Lung (tissue), 12 donors: Measurements from ENCODE around the gene MTERF4. TPM values are rescaled to one million over a fixed set of nuclear protein-coding genes. Genes with fewer than 3 reads are reported as not detected.

Experiments used
- ATAC-seq: fragments of 200-7000 bp; cut with Tn5 transposase; one replicate; pipeline ENCODE4 v1.9.1; 2020; ENCODE audit warnings: moderate number of reproducible peaks; ENCODE audit not compliant: insufficient read depth, low FRiP score
- DNase-seq, 3 donors: peaks; one replicate each; pipeline ENCODE4 v3.0.0-alpha.2; 2013 to 2017
- H3K27ac ChIP-seq, 2 donors: one replicate each; pipeline ENCODE4 v1.5.1; 2013; ENCODE audit warnings: mild to moderate bottlenecking in 2 of 2, moderate library complexity in 2 of 2, control low read depth in 1 of 2, inconsistent platforms in 1 of 2, low read depth in 1 of 2, low read length in 1 of 2
- H3K27me3 ChIP-seq, 3 donors: one replicate each; pipeline ENCODE4 v1.5.1; 2013; ENCODE audit warnings: low read length in 2 of 3; ENCODE audit not compliant: control insufficient read depth in 3 of 3, insufficient read depth in 3 of 3
- H3K36me3 ChIP-seq, 4 donors: one replicate each; pipeline ENCODE4 v1.5.1; 2013; ENCODE audit warnings: low read length in 4 of 4, mild to moderate bottlenecking in 1 of 4, moderate library complexity in 1 of 4; ENCODE audit not compliant: control insufficient read depth in 4 of 4, insufficient read depth in 4 of 4
- H3K4me1 ChIP-seq, 5 donors: one replicate each; pipeline ENCODE4 v1.5.1; 2013; ENCODE audit warnings: low read length in 5 of 5, mild to moderate bottlenecking in 2 of 5, moderate library complexity in 1 of 5; ENCODE audit not compliant: control insufficient read depth in 5 of 5, insufficient read depth in 5 of 5
- H3K4me3 ChIP-seq: one replicate; pipeline ENCODE4 v1.5.1; 2013; ENCODE audit warnings: mild to moderate bottlenecking, control low read depth, moderate library complexity
- H3K9ac ChIP-seq, 2 donors: one replicate each; pipeline ENCODE4 v1.5.1; 2013; ENCODE audit warnings: low read length in 2 of 2, control low read depth in 1 of 2; ENCODE audit not compliant: insufficient read depth in 1 of 2
- H3K9me3 ChIP-seq, 4 donors: one replicate each; pipeline ENCODE4 v1.5.1; 2013; ENCODE audit warnings: low read length in 3 of 4, mild to moderate bottlenecking in 1 of 4, moderate library complexity in 1 of 4; ENCODE audit not compliant: control insufficient read depth in 4 of 4, insufficient read depth in 3 of 4
- WGBS, 2 donors: extraction: QIAGEN DNeasy Blood & Tissue Kit; methylation state at CpG; one replicate each; pipeline ENCODE4 v1.1.7; 2013; 5-methylcytosine and 5-hydroxymethylcytosine counted together
- polyA plus RNA-seq, 2 donors: library from polyadenylated mRNA; stranded (reverse); fragments of 200-250 nt; gene quantifications; one replicate each; pipeline ENCODE4 v1.2.1, GENCODE V29; 2013
- total RNA-seq, 2 donors: library from RNA; depleted of rRNA in 1 of 2; stranded (reverse); fragments of >200 nt in 1 of 2; gene quantifications; one replicate each; pipeline ENCODE4 v1.2.1, GENCODE V29; 2014 to 2021
- TF ChIP-seq, protein P1 (sequence below): IDR thresholded peaks from 2 replicates; pipeline ENCODE4 v1.5.1; 2012; ENCODE audit warnings: mild to moderate bottlenecking; ENCODE audit errors: control extremely low read depth, extremely low read depth
- donor health status: control.
- donor health status: control.
- donor health status: Bipolar disorder and iron deficiency.
- donor health status: healthy.
- donor health status: DM: yes; HTN: yes; CAD: no.

Gene MTERF4
- total and polyA plus RNA-seq, 4 donors: 23.5 to 50.1 (median 27.5) TPM

DNA sequence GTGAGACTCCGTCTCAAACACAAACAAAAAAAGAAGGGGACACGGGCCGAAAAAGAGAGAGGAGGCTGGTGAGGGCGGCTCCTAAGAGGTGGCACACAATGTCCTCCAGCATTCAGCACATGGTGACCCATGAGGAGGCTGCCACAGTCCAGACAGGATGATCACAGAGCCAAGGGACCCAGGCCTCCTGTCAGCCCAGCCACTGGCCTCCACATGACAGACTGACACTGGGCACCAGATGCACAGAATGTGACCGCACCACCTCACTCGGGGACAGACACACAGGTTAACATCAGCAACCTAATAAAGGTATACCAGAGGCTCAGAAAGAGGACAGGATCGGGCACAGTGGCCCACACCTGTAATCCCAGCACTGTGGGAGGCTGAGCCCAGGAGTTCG is 26.2 kb upstream of the MTERF4 start:
- no peak overlapping the region for H3K4me3 ChIP-seq
- no peaks in the 10 kb centered on the region for H3K27me3 ChIP-seq
- DNase-seq: no peak
- H3K9me3 ChIP-seq: peaks cover 0 to 2% (median 0%) of the 10 kb centered on the region in 4 donors
- H3K9ac ChIP-seq: no peak overlapping the region
- peaks cover 0 to 5% (median 2%) of the 10 kb centered on the region in 4 donors for H3K36me3 ChIP-seq
- no peak overlapping the region for H3K27ac ChIP-seq
- ATAC-seq: no peak
- WGBS, 2 donors: 94 to 95% methylated on average over 8 of the region's 8 CpGs
- H3K4me1 ChIP-seq: no peaks in the 10 kb centered on the region
- TF ChIP-seq, protein P1, sequence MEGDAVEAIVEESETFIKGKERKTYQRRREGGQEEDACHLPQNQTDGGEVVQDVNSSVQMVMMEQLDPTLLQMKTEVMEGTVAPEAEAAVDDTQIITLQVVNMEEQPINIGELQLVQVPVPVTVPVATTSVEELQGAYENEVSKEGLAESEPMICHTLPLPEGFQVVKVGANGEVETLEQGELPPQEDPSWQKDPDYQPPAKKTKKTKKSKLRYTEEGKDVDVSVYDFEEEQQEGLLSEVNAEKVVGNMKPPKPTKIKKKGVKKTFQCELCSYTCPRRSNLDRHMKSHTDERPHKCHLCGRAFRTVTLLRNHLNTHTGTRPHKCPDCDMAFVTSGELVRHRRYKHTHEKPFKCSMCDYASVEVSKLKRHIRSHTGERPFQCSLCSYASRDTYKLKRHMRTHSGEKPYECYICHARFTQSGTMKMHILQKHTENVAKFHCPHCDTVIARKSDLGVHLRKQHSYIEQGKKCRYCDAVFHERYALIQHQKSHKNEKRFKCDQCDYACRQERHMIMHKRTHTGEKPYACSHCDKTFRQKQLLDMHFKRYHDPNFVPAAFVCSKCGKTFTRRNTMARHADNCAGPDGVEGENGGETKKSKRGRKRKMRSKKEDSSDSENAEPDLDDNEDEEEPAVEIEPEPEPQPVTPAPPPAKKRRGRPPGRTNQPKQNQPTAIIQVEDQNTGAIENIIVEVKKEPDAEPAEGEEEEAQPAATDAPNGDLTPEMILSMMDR: no peak

DNA sequence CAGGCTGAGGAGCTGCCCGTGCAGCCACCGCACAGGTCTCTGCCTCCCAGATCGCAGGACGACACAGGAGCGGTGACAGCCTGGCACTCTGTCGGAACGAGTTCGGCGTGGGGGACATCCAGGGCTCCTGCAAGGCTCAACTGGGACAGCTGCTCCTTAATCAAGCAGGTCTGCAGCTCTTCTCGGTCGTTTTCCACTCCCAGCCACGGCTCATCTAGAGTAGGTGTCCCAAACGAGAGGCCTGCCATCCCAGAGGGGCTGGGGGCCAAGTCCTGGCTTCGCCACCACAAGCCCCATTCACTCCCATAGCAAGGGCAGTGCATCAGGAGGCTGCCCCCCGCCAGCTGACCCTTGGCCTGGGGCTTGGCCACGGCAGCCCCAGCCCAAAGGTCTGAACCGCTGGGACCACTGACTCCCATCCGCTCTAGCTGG is 24.7 kb upstream of the MTERF4 start:
- TF ChIP-seq, protein P1: no peak
- Histone ChIP-seq H3K9me3 (no peaks in the 10 kb centered on the region), H3K27ac (no peak overlapping the region), H3K4me3 (no peak overlapping the region), H3K9ac (no peak overlapping the region), H3K36me3 (peaks cover 0 to 11% (median 4%) of the 10 kb centered on the region in 4 donors), H3K4me1 (no peaks in the 10 kb centered on the region), H3K27me3 (no peaks in the 10 kb centered on the region)
- DNase-seq (no peak), ATAC-seq (no peak)
- 95 to 96% methylated on average over 18 of the region's 18 CpGs for WGBS, 2 donors

DNA sequence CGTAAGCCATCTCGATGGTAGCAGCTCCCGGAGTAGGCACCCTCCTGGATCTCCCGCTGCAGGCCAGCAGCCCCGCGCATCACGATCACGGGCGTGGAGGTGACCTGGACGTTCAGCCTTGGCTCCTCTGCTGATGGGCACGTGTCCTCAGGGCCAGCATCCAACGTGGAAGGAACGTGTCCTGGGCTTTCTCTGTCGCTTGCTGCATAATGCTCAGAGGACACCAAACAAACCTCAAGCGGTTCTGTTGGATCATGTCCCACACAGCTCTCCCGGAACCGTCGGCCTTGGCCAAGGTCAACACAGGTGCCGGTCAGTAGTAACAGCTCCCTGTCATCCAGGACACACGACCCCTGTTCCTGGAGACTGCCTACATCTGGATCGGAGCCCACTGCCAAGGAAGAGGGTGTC is 24.1 kb upstream of the MTERF4 start:
- DNase-seq: no peak
- WGBS, 2 donors: 93 to 95% methylated on average over 21 of the region's 21 CpGs

More for the DNA sequence above, 24.1 kb upstream of the MTERF4 start:
- no peak overlapping the region for H3K27ac ChIP-seq
- H3K27me3 ChIP-seq: no peaks in the 10 kb centered on the region
- no peaks in the 10 kb centered on the region for H3K4me1 ChIP-seq
- TF ChIP-seq, protein P1: no peak
- ATAC-seq: no peak
- no peak overlapping the region for H3K4me3 ChIP-seq
- H3K9ac ChIP-seq: no peak overlapping the region
- H3K36me3 ChIP-seq: peaks cover 0 to 11% (median 4%) of the 10 kb centered on the region in 4 donors
- H3K9me3 ChIP-seq: no peaks in the 10 kb centered on the region
